ENCODE data around the gene EXOC6B.

EXOC6B gene

DNA sequence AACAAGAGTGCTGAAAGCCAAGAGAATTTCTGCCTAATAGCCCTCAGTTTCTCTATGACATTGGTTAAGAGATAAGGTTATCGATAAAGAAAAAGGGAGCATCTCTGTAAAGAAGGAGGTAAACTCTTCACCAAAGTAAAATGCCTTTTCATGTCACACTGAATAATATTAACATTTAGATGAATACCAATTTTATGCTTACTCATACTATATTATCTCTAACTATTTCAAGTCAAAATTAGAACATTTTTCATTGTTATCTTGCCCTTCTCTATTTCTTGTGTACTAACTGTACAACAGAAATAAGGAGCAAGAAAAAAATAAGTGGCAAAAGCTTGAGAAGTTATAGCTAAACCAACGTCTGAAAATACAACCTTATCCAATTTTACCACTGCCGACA lies 127.5 kb downstream of the EXOC6B start:
- Histone ChIP-seq H3K4me1 (ENCODE audit: control insufficient read depth, insufficient read depth, low read length) (peaks cover 15% of the 10 kb centered on the region), H3K27ac (ENCODE audit: extremely low read depth, low read depth, low read length) (no peak overlapping the region), H3K4me3 (ENCODE audit: low read depth, low read length) (no peak overlapping the region), H3K36me3 (ENCODE audit: control insufficient read depth in 2 of 2, insufficient read depth in 1 of 2, low read length in 2 of 2) (no peaks in the 10 kb centered on the region), H3K9me3 (ENCODE audit: control insufficient read depth, insufficient read depth, low read depth, low read length) (no peaks in the 10 kb centered on the region)
- TF ChIP-seq GLI4 (tag by site-specific recombination; IDR thresholded peaks at IDR 0.05) = no peak
- POLR2A ChIA-PET = no interaction called here
- CTCF ChIA-PET = interaction anchor here (0.6 to 0.7 kb wide), 2 partner anchors 10 to 58 kb away, joined by 3 read pairs; no protein-coding TSS in a partner anchor

DNA sequence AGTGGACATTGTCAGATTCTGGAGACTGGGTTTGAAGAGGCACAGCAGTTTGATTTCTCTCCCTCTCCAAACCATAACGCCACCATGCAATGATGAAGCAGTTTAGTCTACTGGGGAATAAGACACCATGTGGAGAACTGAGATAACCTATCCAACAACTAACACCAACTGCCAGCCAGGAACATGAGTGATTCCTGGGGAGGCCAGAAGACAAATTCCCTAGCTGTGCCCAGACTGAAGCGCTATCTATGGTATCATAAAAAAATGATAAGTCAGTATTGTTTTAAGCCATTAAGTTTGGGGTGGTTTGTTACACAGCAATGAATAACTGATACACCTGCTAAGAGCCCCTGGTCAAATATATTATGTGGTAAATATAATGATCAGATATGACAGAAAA lies 129.3 kb downstream of the EXOC6B start:
- peaks cover 15% of the 10 kb centered on the region for H3K4me1 ChIP-seq (ENCODE audit: control insufficient read depth, insufficient read depth, low read length)
- no peaks in the 10 kb centered on the region for H3K9me3 ChIP-seq (ENCODE audit: control insufficient read depth, insufficient read depth, low read depth, low read length)
- TF ChIP-seq ZNF76 (tag by site-specific recombination; IDR thresholded peaks at IDR 0.05; ENCODE audit: borderline replicate concordance, low read depth) (no peak), ZNF423 (tag by site-specific recombination; IDR thresholded peaks at IDR 0.05) (no peak), MYNN (tag by site-specific recombination; IDR thresholded peaks at IDR 0.05; ENCODE audit: borderline replicate concordance) (no peak), ZNF530 (tag by site-specific recombination; IDR thresholded peaks at IDR 0.05; ENCODE audit: low read depth) (no peak), ZBTB48 (tag by site-specific recombination; IDR thresholded peaks at IDR 0.05) (no peak), ZNF548 (tag by site-specific recombination; IDR thresholded peaks at IDR 0.05) (no peak), ZNF791 (tag by site-specific recombination; IDR thresholded peaks at IDR 0.05) (no peak), GFI1B (tag by site-specific recombination; IDR thresholded peaks at IDR 0.05) (no peak), ZNF2 (tag by site-specific recombination; IDR thresholded peaks at IDR 0.05) (no peak), ZNF558 (tag by site-specific recombination; IDR thresholded peaks at IDR 0.05) (no peak), ZNF248 (tag by site-specific recombination; IDR thresholded peaks at IDR 0.05) (no peak), ZNF324 (tag by site-specific recombination; IDR thresholded peaks at IDR 0.05) (no peak), MEIS1 (CRISPR knock-in tag; IDR thresholded peaks at IDR 0.05; ENCODE audit: borderline replicate concordance) (no peak), ZNF473 (tag by site-specific recombination; IDR thresholded peaks at IDR 0.05) (no peak), ZNF302 (tag by site-specific recombination; IDR thresholded peaks at IDR 0.05; ENCODE audit: low read depth) (no peak), HOXC10 (CRISPR knock-in tag; IDR thresholded peaks at IDR 0.05) (no peak), ZEB2 (tag by site-specific recombination; IDR thresholded peaks at IDR 0.05) (no peak)
- TF ChIP-seq, protein P1, sequence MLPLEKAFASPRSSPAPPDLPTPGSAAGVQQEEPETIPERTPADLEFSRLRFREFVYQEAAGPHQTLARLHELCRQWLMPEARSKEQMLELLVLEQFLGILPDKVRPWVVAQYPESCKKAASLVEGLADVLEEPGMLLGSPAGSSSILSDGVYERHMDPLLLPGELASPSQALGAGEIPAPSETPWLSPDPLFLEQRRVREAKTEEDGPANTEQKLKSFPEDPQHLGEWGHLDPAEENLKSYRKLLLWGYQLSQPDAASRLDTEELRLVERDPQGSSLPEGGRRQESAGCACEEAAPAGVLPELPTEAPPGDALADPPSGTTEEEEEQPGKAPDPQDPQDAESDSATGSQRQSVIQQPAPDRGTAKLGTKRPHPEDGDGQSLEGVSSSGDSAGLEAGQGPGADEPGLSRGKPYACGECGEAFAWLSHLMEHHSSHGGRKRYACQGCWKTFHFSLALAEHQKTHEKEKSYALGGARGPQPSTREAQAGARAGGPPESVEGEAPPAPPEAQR (tag by site-specific recombination; IDR thresholded peaks at IDR 0.05) = no peak
- ChIA-PET POLR2A (no interaction called here), CTCF (no interaction called here)
- H3K4me3 ChIP-seq (ENCODE audit: low read depth, low read length) = no peak overlapping the region
- H3K36me3 ChIP-seq (ENCODE audit: control insufficient read depth in 2 of 2, insufficient read depth in 1 of 2, low read length in 2 of 2) = no peaks in the 10 kb centered on the region; a peak in 1 of 3 replicates
- H3K27ac ChIP-seq (ENCODE audit: extremely low read depth, low read depth, low read length) = no peak overlapping the region

DNA sequence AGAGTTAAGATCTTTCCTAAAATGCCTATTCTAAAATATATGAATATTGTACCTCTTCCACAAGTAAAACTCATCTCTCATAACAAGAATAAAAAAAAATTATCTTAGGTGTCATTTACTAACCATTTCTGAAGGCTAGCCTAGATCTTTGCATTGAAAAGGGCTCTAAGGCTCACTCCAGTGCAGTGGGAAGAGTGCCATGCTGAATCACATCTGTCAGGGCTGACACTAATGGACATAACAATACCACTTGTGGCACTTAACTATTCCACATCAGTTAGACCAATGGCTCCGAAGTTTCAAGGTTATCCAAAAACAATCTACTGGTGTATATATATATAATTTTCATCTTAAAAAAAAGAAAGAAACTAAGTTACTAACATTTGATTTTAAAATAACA lies 130.2 kb downstream of the EXOC6B start:
- CTCF ChIA-PET = interaction anchor here (0.9 kb wide), 1 partner anchor 56 kb away, joined by 3 read pairs; no protein-coding TSS in a partner anchor
- H3K9me3 ChIP-seq (ENCODE audit: control insufficient read depth, insufficient read depth, low read depth, low read length) = no peaks in the 10 kb centered on the region
- POLR2A ChIA-PET = interaction anchor here (0.6 kb wide), 1 partner anchor 13 kb away, joined by 4 read pairs; no protein-coding TSS in a partner anchor
- H3K36me3 ChIP-seq (ENCODE audit: control insufficient read depth in 2 of 2, insufficient read depth in 1 of 2, low read length in 2 of 2) = no peaks in the 10 kb centered on the region; a peak in 1 of 3 replicates
- no peak overlapping the region for H3K4me3 ChIP-seq (ENCODE audit: low read depth, low read length)
- no peak overlapping the region for H3K27ac ChIP-seq (ENCODE audit: extremely low read depth, low read depth, low read length)
- TF ChIP-seq ZNF670 (tag by site-specific recombination; IDR thresholded peaks at IDR 0.05; ENCODE audit: low read depth) = no peak
- TF ChIP-seq ZNF16 (tag by site-specific recombination; IDR thresholded peaks at IDR 0.05; ENCODE audit: low read depth) = no peak
- peak; percentile 29; the same call in 1 of the 2 replicates for TF ChIP-seq SCRT2 (tag by site-specific recombination; IDR thresholded peaks at IDR 0.05)
- TF ChIP-seq OSR2 (tag by site-specific recombination; IDR thresholded peaks at IDR 0.05) = no peak
- peaks cover 15% of the 10 kb centered on the region for H3K4me1 ChIP-seq (ENCODE audit: control insufficient read depth, insufficient read depth, low read length)
